GM12891 (cell line): ENCODE data around the gene HOXC4.
"Not testable (repeated sequence)": the region's sequence is repeated elsewhere in the genome, so short reads cannot be mapped to it uniquely, and the experiment has no call there.

ENCODE experiments used
- DNase-seq: peaks from one replicate; pipeline ENCODE4 v3.0.0; 2011; ENCODE audit warnings: low spot score; ENCODE audit not compliant: insufficient read length
- FAIRE-seq: peaks from 2 replicates; lab custom pipeline; 2011; peaks lifted over from hg19 to GRCh38; lab: Jason Lieb, UNC

Gene HOXC4

DNA sequence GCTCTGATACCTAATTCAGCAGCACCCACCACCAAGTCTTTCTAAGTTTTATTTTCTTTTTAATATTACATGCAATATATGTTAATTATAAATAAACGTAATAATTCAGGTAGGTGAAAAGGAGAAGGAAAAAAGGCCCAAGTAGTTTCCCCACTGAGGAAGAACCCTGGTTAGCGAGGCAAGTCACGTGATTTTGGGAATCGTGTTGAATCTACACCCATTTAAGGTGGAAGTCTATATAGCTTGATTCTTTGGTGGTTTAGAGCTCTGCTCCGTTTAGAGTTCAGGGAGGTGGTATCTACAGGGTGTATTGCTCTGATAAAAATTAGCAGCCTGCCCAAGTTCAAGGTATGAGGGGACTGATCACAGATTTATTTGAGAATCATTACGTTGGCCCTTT is 47.0 kb downstream of the HOXC4 start:
- not testable (repeated sequence) for FAIRE-seq

DNA sequence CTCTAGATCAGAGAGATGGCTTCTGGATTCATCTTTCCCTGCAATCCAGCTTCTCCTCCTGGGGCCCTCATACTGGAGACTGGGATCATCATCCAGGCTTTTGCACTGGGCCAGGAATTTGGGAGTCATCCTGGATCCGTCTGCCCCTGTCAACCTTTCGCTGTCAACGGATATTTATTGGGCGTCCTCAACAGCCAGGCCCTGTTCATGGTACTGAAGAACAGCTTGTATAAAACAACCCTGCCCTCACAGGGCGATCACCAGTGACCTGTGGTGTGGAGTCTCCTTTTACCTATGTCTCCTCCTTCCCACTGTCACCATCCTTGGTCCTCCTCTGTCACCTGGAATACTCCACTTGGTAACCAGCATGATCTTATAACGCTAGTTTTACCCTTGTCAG is 48.6 kb downstream of the HOXC4 start:
- DNase-seq, FAIRE-seq: not testable (repeated sequence)

More for the DNA sequence above, 47.0 kb downstream of the HOXC4 start:
- not testable (repeated sequence) for DNase-seq

DNA sequence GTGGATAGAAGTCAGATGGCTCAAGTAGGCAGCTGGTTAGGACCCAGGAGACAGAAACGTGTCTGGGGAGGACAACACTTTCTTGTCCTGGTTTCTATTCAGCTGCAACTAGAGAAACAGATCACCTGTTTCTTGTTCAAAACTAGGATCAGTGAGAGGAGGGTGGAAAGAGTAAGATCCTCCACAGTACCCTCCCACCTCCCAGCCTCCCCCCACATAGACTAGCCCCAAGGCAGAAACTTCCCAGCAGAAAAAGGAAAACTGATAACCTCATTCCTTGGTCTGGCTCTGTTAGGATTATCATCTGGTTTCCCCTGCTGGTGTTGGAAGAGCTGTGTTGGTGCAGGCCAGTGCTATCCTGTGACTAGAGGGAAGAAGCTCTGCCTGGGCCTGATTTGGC is 50.2 kb downstream of the HOXC4 start:
- not testable (repeated sequence) for FAIRE-seq, DNase-seq
